GM18870 (cell line): Measurements from ENCODE around the gene ALDOB.

ENCODE experiments used
- ATAC-seq: cut with Tn5 transposase; IDR thresholded peaks from one replicate; pipeline ENCODE4 v1.9.1; 2021; ENCODE audit warnings: moderate library complexity; ENCODE audit not compliant: unreplicated experiment

Gene ALDOB

DNA sequence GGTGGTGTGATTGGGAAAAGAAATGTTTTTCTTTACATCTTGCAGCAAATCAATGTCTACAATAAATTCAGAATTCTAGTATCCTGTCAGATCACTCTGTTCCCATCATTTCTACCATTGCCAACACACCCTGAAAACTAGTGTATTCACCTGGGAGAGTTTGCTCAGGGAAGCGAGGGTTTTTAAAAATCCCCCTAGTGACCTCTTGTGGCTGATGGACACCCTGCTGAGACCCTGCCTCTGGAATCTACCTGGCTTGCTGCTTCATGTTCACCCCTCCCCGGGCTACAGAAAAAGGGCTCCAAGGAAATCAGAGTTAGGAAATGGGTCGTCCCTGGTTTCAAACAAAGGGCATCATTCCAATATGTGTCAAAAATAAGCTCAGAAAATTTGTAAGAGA is 21.4 kb upstream of the ALDOB start:
- no peak for ATAC-seq

DNA sequence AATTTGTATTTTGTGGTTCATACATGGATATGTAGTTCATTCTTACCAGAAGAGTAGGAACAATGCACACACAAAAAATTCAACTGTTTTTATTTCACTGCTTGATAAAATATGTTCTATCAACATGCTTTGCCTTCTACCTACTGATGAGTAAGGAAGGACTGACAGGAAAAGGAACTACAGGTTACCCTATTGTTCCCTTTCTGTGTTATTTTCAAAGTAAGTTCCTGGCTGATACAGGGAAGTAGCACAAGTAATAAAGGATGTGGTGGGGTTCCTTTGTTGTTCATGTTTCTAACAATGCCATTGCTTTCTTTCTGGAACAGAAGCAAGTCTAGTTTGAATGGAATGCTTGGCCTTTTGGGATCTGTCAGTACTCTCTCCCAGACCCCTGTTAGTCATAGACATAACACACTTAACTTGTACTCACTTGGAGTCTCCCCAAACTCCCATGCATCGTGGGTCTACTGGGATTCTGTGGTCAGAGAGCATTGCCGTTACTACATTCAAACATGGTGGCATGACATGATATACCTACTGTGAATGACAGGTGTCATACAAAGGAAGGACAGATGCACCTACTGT is 20.2 kb upstream of the ALDOB start:
- ATAC-seq, result no peak

DNA sequence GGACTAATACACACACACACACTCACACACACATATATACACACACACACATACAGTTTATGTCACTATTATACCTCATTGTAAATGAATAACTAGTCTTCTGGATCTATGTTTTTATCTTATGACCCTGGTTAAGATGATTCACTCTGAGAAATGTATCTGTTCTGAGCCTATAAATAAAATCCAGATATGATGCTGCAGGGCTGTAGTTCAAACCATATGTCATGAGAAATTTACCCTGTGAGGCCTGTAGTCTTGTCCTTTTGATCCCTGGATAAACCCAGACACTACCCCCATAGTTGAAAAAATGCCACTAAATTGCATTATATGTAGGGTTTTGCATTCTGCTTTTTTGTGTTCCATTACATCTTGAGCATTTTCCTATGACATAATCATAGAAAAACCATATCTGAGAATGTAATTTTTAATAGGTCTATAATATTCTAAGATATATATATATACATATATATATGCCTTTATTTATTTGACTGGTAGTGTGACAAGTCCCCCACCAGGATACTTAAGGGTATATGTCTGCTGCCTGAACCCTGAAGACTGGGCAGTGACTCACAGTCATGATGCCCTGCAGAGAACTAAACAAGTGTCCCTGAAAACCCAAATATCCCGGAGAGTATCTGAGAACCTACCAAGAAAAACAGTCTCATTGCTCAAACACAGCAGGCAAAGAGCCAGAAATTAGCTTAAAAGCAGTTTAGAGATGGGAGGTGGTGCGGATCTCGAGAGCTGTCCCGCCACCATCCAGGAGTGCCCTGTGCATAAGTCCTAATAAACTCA is 18.4 kb upstream of the ALDOB start:
- ATAC-seq, result no peak

DNA sequence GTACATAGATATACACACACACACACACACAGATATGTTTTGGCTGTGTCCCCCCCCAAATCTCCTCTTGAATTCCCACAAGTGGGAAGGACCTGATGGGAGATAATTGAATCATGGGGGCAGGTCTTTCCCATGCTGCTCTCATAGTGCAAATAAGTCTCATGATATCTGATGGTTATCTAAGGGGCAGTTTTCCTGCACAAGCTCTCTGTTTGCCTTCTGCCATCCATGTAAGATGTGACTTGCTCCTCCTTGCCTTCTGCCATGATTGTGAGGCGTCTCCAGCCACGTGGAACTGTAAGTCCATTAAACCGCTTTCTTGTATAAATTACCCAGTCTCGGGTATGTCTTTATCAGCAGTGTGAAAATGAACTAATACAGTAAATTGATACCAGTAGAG is 15.9 kb upstream of the ALDOB start:
- no peak for ATAC-seq

DNA sequence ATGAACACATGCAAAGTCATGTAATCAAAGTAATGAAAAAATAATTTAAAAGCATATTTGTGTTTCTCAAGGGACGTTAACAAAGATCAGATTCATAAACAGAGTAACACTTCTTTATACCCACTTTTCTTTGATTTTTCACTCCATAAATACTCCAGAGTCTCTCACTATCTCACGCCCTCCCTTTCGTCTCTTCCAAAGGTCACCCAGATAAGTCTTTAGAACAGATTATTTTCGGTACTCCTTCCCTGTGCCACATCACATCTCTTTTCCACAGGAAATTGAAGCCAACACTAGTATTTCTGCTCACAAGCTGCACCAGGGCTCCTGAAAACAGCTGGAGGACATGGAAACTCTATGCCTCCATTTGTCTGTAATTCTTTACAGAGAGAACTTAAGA is 15.4 kb upstream of the ALDOB start:
- ATAC-seq, result no peak

DNA sequence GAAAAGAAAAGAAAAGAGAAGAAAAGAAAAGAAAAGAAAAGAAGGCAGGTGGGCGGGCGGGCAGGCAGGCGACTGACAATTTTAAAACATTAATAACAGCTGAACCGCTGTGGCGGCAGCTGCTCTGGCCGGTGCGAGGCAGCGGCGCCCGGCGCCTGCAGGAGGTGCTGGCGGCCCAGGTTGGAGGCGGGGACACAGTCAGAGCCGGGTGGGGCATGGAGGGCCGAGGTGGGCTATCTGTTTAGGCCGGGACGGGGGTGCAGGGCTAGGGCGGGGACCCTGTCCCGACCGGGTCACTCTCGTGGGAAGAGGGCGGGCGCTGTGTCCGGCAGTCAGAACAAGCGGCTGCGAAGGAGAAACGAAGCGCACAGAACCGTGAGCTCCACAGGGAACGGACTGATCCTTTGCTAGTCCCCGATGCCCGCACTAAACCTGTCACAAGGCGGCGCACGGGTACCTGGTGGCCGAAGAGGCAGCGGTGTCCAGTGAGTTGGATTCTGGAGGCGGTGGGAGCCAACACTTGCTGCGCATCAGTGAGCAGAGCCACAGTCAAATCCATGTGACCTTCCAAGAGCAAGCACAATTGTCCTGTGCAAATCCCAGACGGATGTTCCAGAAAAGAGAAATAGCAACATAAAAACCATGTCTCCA is 13.6 kb upstream of the ALDOB start:
- peak; percentile 87 for ATAC-seq

DNA sequence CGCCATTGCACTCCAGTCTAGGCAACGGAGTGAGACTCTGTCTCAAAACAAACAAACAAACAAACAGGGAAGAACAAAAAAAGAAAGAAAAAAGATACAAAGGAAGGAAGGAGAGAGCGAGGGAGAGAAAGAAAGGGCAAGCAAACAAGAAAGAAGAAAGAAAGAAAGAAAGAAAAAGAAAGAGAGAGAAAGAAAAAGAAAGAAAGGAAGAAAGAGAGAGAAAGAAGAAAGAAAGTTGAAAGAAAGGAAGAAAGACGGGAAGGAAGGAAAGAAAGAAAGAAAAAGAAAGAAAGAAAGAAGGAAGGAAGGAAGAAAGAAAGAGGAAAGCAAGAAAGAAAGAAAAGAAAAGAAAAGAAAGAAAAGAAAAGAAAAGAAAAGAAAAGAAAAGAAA is 13.1 kb upstream of the ALDOB start:
- no peak for ATAC-seq

DNA sequence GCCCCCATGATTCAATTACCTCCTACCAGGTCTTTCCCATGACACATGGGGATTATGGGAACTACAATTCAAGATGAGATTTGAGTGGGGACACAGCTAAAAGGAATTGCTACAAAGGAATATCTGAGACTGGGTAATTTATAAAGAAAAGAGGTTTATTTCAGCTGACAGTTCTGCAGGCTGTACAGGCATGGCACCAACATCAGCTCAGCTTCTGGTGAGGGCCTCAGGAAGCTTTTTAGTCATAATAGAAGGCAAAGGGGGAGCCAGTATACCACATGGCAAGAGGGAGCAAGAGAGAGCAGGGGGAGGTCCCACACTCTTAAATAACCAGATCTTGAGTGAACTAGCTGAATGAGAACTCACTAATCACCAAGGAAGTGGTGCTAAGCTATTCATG is 11.2 kb upstream of the ALDOB start:
- ATAC-seq, result no peak

DNA sequence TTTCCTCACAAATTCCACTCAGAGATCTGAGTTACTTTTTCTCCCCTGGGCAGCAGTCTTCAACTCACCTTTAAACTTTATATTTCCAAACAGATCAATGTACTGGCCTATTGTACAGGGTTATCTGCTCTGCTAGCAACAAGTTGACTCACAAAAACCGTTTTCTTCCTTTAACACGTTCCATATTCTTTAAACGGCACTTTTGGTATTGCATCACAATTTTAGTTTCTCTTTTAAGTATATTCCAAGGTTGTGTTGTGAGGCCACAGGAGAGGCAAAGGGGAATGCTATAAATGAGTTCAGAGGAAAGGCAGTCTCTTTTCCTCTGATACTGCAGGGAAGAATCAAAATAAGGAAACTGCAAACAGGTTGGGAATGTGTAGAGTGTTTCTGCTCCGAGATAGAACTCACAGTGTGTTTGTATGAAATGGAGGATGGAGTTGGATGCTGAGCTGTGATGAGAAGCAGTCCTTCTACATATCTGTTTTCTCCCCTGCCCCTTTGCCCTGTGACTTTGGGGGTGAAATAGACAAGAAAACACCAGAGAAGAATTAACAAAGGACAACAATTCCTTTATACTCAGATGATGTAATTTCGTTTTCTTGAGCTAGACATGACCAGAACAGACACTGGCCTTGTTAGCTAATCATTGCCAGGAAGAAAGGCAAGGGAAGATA is 9.9 kb upstream of the ALDOB start:
- no peak for ATAC-seq

DNA sequence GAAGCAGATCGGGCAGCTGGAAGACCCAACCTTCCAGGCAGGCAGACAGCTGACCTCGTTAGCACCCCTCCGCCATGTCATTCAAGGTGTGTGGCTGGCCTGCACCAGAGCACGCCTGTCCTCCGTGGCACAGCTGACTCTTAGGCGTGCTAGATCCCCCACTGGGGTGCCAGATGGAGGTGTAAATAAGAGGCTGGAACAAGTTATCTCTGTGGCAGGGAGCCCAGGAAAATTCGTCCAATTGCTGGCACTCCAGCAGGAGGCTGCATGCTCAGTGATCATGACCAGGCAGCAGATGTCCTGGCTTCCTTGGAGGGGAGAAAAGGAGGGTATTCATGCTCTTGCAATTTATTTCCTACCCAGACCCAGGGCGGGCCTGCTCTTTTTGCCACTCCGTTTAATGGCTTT is 7.8 kb upstream of the ALDOB start:
- no peak for ATAC-seq

DNA sequence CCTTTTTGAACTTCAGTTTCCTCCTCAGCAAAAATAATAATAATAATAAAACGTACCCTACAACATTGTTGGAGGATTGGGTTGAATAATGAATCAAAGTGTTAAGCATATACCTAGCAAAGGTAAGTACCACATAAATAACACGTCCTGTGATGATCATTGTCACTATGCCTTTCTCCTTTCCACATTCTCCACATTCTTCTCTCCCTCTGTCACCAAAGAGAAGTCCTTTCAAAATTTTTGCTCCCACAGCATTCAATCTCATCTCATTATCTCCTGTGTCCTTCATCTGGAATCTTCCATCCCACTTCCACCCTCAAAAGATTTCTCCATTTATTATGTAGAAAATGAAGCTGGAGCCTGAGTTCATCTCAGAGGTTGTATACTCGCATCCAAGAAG is 7.2 kb upstream of the ALDOB start:
- ATAC-seq, result no peak

DNA sequence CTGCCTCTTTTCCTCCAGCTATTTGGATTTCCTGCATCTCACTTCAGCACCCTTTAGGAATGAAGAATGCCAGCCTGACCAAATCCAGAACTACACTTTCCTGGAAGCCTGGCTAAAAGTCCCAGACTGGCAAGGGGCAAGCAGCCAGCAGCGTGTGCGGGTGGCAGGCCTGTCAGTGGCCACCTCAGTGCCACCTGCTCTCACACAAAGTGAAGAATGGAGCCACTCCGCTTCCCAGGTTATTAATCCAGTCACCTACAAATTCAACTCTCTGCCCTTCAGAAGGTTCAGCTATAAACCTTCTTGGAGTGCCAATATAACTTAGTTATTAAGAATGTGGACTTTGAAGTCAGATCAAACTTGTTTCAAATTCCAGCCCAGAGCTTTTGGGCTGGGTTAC is 6.7 kb upstream of the ALDOB start:
- ATAC-seq, result no peak

DNA sequence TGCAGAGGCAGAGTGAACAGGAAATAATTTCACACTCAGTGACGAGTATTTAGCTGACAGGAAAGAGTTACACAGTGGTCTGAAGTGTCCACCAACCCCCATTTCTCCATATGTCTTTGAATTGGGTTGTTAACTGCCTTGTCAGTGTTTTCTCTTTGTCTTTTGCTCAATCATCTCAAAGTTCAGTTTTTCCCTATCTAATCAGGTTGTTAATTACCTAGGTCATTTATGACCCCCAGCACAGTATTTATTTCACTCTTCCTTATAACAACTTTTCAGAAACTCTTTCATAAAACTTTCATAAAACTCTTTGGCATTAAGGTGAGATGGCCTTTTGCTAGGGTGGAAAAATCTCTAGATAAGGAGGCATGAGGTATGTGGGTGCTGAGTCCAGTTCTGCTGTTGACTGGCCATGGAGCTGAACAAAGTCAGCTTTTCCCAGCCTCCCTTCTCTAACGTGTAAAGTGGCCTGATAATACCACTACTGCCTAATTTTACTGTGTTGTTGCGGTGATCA is 5.2 kb upstream of the ALDOB start:
- ATAC-seq, result no peak

DNA sequence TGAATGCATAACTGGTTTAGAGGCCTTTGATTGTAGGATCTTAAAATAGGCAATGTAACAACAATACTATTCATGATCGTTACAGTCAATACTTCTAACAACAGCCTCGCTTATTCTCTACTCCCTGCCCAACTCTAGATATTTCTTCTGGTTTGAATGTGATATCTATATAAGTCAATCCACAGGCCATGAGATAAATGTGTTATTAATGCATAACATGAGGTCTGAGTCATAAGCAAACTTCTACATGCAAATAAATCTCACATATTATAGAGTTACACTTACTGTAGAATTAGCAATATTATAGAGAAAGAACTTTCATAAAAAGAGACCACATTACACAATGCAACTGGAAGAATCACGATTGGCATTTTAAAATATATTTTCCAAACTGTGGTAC is 2.9 kb upstream of the ALDOB start:
- peak; percentile 50 for ATAC-seq

DNA sequence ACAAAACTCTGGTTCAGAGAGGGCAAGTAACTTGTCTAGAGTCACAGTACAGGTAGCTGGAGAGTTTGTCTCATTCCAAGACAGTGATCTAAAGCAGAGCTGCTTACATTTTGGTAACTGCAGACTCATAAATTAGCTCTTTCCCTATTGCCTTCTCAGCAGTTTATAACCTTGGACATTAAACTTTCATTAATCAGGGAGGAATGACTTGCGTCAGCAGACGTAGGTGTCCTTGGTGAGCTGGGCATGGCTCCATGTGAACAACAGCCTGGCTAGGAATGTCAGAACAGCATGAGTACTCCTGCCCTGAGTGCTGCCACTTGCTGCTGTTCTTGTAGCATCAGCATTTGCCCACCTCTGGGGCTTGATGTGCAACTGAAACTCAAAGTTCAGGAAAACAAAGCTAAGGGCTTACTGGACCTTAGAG is 2.2 kb upstream of the ALDOB start:
- no peak for ATAC-seq

DNA sequence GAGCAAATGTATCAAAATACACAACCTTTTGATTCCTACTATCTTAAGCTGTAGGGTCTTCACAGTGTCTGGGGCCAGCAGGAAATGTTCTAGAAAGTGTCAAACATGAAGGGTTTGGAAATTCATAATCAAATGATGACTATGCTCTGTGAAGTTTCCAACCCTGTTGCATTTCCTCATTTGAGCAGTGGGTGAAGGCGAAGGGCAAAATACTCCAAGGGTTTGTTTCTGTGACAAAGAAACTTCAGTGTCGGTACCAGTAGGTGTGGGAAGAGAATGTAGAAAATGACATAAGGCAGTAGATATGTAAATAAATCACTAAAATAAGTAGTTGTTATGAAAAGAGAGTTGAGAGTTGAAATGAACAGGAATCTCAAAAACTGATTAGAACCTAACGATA is 576 bp downstream of the ALDOB start:
- ATAC-seq, result no peak

DNA sequence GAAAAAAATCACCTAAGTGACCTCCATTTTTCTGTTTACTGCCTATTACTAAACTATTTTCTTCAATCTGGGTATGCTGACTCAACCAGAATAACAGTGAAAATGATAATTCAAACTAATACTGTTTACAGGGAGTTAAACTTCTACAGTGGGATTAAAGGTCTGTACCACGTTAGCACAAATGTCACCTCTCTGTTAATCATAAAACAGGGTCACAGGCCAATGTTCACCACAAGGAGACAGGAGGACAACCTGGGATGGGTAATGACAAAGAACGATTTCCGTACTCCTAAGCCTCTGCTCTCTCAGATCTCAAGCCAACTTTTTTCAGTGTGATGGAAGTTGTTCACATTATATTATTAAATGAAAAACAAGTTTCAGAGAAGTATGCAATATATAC is 2.3 kb downstream of the ALDOB start:
- ATAC-seq, result no peak

DNA sequence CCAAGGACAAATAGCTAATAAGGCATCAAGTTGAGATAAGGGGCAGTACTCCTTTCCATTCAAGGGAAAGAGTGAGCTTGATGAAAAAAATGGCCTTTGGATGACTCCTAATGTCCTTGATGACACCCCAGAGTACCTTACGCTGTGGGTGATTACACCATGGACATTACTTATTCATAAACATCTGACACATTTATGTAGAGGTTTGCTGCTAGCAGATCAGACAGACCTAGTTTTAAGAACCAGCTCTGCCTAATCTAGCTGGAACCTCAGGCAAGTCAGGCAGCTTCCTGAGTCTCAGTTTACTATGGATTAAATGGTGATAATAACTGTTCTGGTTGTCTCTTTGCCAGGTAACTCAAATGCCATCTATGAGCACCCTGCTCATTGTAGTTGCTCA is 2.8 kb downstream of the ALDOB start:
- ATAC-seq, result no peak

DNA sequence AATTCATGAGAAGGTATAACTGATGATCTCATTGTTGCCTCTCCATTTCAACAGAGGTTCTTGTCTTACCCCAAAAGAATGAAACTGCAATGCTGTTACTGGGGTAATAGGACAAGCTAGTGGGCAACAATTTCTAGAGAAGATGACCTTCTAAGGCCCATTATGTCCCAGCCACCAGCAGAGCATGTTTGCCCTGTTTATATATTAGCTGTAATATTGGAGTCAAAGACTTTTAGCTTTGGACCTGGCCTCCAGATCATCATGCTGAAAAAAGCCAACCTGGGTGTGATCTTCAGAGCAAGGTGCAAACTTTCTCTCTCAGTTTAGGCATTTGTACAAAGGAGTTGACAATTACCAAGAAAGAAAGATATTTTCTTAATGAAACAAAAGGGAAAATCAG is 3.4 kb downstream of the ALDOB start:
- no peak for ATAC-seq

DNA sequence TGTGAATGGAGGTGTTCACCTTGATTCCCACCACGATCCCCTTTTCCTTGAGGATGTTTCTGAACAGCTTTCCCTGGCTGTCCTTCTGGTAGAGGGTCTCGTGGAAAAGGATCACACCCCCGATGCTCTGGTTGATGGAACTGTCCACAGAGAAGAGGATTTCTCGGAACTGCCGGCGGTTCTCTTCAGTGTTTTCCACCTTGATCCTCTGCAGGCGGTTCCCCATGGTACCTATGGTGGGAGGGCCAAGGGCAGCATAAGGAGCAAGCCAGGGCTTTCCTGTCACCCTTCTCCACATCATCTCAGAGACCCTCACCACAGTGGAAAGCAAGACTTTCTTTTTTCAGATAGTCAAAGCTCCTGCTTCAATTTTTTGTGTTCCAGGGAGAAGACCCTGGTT is 5.8 kb downstream of the ALDOB start:
- ATAC-seq, result no peak

DNA sequence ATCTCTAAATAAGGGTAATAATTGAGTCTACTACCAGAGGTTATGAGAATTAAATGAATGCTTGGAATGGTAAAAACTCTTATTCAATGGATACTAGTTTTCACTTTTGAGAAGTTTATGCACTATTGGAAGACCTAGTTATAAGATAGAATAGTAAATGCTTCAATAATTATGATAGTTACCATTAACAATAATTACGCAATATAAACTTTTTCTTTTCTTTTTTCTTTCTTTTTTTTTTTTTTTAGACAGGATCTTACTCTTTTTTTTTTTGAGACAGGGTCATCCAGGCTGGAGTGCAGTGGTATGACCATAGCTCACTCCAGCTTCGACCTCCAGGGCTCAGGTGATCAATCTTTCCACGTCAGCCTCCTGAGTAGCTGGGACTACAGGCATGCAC is 6.7 kb downstream of the ALDOB start:
- ATAC-seq, result no peak
